ENCODE data around the gene SH3BP4. TPM values are rescaled to one million over a fixed set of nuclear protein-coding genes. Genes with fewer than 3 reads are reported as not detected.

The SH3BP4 gene
- total RNA-seq, 1 donor from 2014 or later: 49.5 TPM

DNA sequence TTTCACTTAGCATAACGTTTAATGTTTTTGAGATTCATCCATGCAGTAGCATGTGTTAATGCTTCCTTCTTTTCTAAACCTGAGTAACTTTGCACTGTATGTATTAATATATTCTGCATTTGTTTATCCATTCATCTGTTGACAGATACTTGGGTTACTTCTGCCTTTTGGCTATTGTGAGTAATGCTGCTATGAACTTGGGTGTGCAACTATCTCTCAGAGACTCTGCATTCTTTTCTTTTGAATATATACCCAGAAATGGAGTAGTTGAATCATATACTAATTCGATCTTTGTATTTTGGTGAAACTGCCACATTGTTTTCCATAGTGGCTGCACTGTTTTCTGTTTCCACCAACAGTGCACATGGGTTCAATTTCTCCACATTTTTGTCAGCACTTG, 128.3 kb downstream of the SH3BP4 start:
- H3K4me3 Mint-ChIP-seq: no peak overlapping the region
- TF ChIP-seq CTCF (conservative IDR thresholded peaks at IDR 0.05): no peak
- H3K9me3 Mint-ChIP-seq: peaks cover 3% of the 10 kb centered on the region
- no peak for DNase-seq (ENCODE audit: extremely low spot score, unreplicated experiment)
- no peak overlapping the region for H3K27ac Mint-ChIP-seq
- no peaks in the 10 kb centered on the region for H3K27me3 Mint-ChIP-seq
- H3K36me3 Mint-ChIP-seq: no peaks in the 10 kb centered on the region
- no peaks in the 10 kb centered on the region for H3K4me1 Mint-ChIP-seq (ENCODE audit: unreplicated experiment)

GRCh38 chr2:235082578-235083338, 130.9 kb downstream of the SH3BP4 start:
- no peak overlapping the region for H3K4me3 Mint-ChIP-seq
- no peak for DNase-seq (ENCODE audit: extremely low spot score, unreplicated experiment)
- TF ChIP-seq CTCF (conservative IDR thresholded peaks at IDR 0.05): no peak
- H3K9me3 Mint-ChIP-seq: peaks cover 3% of the 10 kb centered on the region
- H3K36me3 Mint-ChIP-seq: no peaks in the 10 kb centered on the region
- H3K27ac Mint-ChIP-seq: no peak overlapping the region
- no peaks in the 10 kb centered on the region for H3K27me3 Mint-ChIP-seq
- H3K4me1 Mint-ChIP-seq (ENCODE audit: unreplicated experiment): peaks cover 2% of the 10 kb centered on the region

- H3K36me3 Mint-ChIP-seq: no peaks in the 10 kb centered on the region
- H3K27me3 Mint-ChIP-seq: no peaks in the 10 kb centered on the region
- DNase-seq (ENCODE audit: extremely low spot score, unreplicated experiment): no peak
- TF ChIP-seq CTCF (conservative IDR thresholded peaks at IDR 0.05): no peak
- peaks cover 3% of the 10 kb centered on the region for H3K9me3 Mint-ChIP-seq
- H3K4me1 Mint-ChIP-seq (ENCODE audit: unreplicated experiment): peaks cover 12% of the 10 kb centered on the region
- H3K4me3 Mint-ChIP-seq: no peak overlapping the region
- no peak overlapping the region for H3K27ac Mint-ChIP-seq
Observed at GRCh38 chr2:235083822-235084221, 132.0 kb downstream of the SH3BP4 start.

GRCh38 chr2:235084424-235084823, 132.6 kb downstream of the SH3BP4 start:
- no peak overlapping the region for H3K4me3 Mint-ChIP-seq
- no peaks in the 10 kb centered on the region for H3K27me3 Mint-ChIP-seq
- peaks cover 18% of the 10 kb centered on the region for H3K4me1 Mint-ChIP-seq (ENCODE audit: unreplicated experiment)
- no peaks in the 10 kb centered on the region for H3K36me3 Mint-ChIP-seq
- TF ChIP-seq CTCF (conservative IDR thresholded peaks at IDR 0.05): no peak
- DNase-seq (ENCODE audit: extremely low spot score, unreplicated experiment): no peak
- H3K27ac Mint-ChIP-seq: no peak overlapping the region
- H3K9me3 Mint-ChIP-seq: peaks cover 3% of the 10 kb centered on the region

GRCh38 chr2:235085476-235085875, 133.7 kb downstream of the SH3BP4 start:
- Mint-ChIP-seq H3K4me1 (ENCODE audit: unreplicated experiment) (peaks cover 26% of the 10 kb centered on the region), H3K4me3 (no peak overlapping the region), H3K36me3 (no peaks in the 10 kb centered on the region), H3K27me3 (no peaks in the 10 kb centered on the region), H3K27ac (no peak overlapping the region), H3K9me3 (peaks cover 3% of the 10 kb centered on the region)
- no peak for TF ChIP-seq CTCF (conservative IDR thresholded peaks at IDR 0.05)
- DNase-seq (ENCODE audit: extremely low spot score, unreplicated experiment): no peak

Data from type B pancreatic cell (in vitro differentiated cells).